Measurements from ENCODE around the gene DYSF.

GRCh38 chr2:71681626-71682025 is 228.3 kb downstream of the DYSF start:
- TF ChIP-seq YY1 (IDR thresholded peaks at IDR 0.05; ENCODE audit: low read depth): no peak
- no peak for TF ChIP-seq TEAD4 (IDR thresholded peaks at IDR 0.05)
- TF ChIP-seq EP300 (IDR thresholded peaks at IDR 0.05; ENCODE audit: borderline replicate concordance): no peak
- TF ChIP-seq REST (IDR thresholded peaks at IDR 0.05; ENCODE audit: low read depth): no peak
- no peak for TF ChIP-seq TAF1 (IDR thresholded peaks at IDR 0.05; ENCODE audit: low read depth)
- TF ChIP-seq ZBTB7A (IDR thresholded peaks at IDR 0.05; ENCODE audit: low read depth): no peak
- TF ChIP-seq NFIC (IDR thresholded peaks at IDR 0.05): no peak
- TF ChIP-seq RAD21 (IDR thresholded peaks at IDR 0.05; ENCODE audit: low read depth): no peak
- no peak for TF ChIP-seq USF1 (IDR thresholded peaks at IDR 0.05)
- no peak for TF ChIP-seq TCF12 (IDR thresholded peaks at IDR 0.05; ENCODE audit: low read depth)
